Islet precursor cell (in vitro differentiated cells): ENCODE data around the gene LILRB1.
"Not testable (repeated sequence)": the region's sequence is repeated elsewhere in the genome, so short reads cannot be mapped to it uniquely, and the experiment has no call there.

Experiments
- DNase-seq: peaks from one replicate; pipeline ENCODE4 v3.0.0-alpha.2; 2018

Gene LILRB1

DNA sequence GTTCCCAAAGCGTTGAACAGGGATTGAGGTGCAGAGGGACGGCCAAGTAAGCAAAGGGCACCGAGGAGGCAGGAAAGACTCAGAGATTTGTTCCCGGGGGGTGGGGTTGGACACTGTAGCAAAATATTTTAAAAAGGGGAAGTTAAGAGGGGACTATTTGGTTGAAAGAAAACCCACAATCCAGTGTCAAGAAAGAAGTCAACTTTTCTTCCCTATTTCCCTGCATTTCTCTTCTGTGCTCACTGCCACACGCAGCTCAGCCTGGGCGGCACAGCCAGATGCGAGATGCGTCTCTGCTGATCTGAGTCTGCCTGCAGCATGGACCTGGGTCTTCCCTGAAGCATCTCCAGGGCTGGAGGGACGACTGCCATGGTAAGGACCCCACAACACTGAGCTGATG, at the start of gene LILRB1:
LILRB1 (plus strand) TSS at position 223 of the 400 bp plus-strand sequence. CDS start 590 bp downstream, outside the sequence.
- DNase-seq = not testable (repeated sequence)

DNA sequence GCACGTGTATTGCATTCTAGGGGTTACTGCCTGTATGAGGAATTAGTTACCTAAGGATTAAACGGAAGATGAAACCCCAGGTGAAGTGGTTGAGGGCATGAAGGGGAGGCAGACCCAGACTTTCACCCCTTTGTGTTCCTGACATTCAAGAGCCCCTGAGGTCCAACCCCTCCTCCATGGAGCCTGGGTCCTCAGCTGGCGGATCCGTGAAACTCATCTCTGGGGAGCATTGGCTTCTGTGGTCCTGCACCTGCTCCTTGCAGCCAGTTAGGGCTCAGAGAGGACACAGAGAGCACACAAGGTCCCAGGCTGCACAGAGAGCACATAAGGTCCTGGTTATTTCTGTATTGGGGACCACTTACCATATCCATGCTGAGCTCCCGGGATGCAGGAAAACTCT, 43.9 kb upstream of the LILRB1 start:
- DNase-seq = no peak

DNA sequence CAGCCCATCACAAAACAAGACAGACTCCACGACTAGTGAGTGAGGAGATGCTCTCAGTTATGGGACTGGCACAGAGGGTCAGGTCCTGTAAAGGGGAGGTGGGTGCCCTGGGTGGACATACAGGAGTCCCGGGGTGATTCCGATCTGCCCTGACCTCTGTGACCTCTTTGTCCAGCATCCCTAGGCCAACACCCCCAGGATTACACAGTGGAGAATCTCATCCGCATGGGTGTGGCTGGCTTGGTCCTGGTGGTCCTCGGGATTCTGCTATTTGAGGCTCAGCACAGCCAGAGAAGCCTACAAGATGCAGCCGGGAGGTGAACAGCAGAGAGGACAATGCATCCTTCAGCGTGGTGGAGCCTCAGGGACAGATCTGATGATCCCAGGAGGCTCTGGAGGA, 43.3 kb upstream of the LILRB1 start:
- no peak for DNase-seq

DNA sequence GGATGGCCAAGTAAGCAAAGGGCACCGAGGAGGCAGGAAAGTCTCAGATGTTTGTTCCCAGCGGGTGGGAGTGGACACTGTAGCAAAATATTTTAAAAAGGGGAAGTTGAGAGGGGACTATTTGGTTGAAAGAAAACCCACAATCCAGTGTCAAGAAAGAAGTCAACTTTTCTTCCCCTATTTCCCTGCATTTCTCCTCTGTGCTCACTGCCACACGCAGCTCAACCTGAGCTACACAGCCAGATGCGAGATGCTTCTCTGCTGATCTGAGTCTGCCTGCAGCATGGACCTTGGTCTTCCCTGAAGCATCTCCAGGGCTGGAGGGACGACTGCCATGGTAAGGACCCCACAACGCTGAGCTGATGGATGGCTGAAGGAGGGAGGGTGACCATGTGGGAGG, 36.8 kb upstream of the LILRB1 start, which contains the start of gene LILRA1:
LILRA1 (plus strand) TSS at position 188 of the 400 bp plus-strand sequence. CDS start 613 bp downstream, outside the sequence.
- DNase-seq = not testable (repeated sequence)

DNA sequence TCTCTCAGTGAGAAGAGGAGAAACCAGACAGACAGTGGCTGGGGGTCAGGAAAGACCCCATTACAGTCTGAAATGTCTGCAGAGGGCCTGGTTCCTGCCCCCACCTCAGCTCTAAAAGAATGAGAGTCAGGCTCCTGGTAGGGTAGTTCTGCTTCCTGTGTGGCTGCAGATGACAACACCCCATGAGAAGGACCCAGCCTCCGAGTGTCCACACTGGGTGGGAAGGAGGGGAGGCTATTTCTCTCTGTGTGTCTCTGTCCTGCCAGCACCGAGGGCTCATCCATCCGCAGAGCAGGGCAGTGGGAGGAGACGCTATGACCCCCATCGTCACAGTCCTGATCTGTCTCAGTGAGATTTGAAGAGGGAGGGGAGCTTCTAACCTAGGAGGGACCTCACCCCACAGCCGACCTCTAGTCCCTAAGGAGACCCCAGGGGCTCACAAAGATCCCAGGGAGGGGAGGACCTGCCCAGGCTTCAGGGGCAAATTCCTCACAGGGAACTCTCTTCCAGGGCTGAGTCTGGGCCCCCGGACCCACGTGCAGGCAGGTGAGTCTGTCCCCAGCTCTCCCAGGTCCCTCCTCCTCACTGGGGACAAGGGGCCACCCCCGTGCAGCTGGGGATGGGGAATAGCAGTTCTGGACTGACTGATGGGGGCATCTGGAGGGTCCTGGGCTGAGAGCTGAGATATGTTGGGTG, 36.2 kb upstream of the LILRB1 start:
- not testable (repeated sequence) for DNase-seq

DNA sequence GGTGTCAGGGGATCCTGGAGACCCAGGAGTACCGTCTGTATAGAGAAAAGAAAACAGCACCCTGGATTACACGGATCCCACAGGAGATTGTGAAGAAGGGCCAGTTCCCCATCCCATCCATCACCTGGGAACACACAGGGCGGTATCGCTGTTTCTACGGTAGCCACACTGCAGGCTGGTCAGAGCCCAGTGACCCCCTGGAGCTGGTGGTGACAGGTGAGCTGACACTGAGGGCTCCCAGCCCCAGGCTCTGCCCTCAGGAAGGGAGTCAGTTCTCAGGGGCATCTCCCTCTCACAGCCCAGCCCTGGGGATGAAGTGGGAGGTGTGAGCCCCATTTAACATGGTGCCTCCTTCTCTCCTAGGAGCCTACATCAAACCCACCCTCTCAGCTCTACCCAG, 35.5 kb upstream of the LILRB1 start:
- DNase-seq = no peak

DNA sequence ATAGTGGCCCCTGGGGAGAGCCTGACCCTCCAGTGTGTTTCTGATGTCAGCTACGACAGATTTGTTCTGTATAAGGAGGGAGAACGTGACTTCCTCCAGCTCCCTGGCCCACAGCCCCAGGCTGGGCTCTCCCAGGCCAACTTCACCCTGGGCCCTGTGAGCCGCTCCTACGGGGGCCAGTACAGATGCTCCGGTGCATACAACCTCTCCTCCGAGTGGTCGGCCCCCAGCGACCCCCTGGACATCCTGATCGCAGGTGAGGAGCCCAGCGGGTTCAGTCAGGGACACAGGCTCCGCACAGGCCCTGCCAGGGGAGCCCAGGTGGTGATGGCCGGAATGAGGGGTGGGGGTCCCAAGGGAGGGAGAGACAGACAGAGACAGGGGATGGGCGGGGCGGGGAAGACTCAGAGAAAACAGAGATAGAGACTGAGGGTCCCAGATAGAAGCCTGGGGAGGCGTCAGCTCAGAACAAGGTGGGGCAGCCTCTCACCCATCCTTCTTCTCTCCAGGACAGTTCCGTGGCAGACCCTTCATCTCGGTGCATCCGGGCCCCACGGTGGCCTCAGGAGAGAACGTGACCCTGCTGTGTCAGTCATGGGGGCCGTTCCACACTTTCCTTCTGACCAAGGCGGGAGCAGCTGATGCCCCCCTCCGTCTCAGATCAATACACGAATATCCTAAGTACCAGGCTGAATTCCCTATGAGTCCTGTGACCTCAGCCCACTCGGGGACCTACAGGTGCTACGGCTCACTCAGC, 34.4 kb upstream of the LILRB1 start:
- DNase-seq = not testable (repeated sequence)

DNA sequence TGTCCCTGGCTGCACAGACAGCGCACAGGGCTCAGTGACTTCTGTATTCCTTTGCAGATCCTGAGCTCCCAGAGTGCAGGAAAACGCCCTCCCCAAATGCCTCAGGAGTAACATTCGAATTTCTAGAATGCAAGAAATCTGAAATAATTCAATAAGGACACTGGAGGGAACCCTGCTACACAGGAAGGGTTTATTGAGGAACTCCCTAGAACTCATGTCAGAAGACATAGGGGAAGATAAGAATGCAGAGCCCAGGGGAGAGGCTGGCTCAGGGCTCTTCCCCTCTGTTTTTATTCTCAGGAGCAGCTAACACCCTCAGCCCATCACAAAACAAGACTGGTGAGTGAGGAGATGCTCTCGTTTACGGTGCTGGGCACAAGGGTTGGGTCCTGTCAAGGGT, 30.1 kb upstream of the LILRB1 start:
- no peak for DNase-seq

DNA sequence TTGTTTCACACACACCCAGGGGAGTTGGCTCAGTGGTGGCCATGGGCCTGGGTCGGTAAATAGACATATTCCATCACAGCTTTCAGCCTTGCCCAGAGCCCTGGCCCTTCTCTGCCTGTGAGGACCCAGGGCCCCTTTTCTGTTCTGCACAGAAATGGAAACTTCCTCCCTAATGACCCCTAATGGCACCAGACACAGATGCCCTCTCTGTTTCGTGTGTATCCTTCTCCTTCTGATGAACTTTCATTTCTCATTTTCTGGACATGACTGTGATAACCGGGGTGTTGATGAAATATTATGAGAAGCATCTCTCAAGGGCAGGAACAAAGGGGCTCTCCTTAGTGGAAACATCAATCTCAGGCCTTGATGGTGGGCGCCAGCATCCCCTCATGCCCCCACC, 24.1 kb upstream of the LILRB1 start:
- no peak for DNase-seq

DNA sequence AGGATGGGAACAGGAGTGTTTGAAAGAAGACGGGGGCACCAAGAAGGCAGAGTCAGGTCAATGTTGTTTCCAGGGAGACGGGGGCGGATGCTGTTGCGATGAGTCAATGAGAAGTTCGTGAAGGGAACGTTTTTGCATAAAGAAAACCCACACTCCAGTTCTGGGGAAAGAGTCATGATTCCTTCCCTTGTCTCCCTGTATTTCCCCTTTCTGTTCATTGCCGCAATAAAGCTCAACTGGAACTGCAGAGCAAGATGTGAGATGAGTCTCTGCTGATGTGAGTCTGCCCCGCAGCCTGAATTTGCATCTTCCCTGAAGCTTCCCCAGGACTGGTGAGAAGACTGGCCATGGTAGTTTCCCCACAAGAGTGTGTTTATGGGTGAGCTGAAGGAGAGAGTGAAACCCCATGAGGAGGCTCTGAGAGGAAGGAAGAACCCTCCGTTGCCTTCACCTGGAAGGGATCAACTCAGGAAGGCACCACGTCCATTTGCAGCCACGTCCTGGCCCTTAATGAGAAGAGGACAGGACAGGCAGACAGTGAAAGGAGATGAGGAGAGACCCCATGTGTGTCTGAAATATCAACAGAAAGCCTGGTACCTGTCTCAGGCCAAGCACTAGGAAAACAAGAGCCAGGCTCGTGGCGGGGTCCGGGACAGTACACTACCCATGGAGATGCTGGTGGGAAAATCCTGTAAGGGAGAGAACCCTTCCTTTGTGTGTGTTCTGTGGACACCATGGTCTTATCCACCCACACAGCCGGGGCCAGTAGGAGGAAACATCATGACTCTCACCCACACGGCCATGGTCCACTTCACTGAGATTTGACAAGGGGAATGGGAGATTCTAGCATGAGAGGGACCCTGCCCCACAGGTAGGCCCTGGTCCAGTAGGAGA, 23.1 kb upstream of the LILRB1 start:
- DNase-seq = no peak

DNA sequence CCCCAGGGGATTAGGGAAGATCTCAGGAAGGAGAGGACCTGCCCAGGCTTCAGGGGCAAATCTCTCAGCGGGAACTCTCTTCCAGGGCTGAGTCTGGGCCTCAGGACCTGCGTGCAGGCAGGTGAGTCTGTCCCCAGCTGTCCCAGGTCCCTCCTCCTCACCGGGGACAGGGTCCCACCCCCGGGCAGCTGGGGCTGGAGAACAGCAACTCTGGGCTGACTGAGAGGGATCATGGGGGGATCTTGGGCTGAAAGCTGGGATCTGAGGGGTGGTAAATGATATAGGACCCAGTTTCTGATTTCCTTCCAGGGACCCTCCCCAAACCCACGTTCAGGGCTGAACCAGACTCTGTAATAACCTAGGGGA, 22.5 kb upstream of the LILRB1 start:
- no peak for DNase-seq

DNA sequence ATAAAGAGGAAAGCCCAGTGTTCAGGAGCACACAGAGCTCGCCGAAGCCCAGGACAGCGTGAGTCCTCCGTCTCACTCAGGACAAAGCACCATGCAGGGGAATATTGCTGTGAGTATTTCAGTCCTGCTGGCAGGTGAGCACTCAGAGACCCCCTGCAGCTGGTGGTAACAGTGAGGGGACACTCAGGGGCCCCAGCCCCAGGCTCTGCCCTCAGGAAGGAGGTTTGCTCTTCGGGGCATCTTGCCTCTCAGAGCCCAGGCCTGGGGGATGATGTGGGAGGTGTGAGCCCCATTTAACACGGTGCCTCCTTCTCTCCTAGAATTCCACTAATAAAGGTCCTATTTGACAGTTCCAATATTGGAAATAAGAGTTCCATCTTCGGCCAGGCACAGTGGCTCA, 22.1 kb upstream of the LILRB1 start:
- no peak for DNase-seq

DNA sequence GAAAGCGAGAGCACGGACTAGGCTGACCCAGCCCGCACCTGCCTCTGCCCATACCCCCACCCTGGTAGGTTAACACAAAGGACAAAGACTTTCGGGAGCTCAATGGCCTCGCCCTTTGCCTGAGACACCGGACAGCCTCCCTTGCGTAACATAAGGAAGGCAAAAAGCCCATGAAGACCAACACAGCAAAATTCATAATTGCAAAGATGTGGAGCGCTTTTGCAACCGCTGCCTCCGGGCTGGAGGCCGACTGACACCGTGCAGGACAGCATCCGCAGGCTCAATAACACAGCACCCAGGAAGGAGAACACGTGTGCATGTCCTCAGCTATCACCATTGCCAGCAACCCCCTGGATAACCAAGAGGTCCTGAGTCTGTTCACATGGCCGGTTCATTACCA, 21.5 kb upstream of the LILRB1 start:
- DNase-seq = no peak

DNA sequence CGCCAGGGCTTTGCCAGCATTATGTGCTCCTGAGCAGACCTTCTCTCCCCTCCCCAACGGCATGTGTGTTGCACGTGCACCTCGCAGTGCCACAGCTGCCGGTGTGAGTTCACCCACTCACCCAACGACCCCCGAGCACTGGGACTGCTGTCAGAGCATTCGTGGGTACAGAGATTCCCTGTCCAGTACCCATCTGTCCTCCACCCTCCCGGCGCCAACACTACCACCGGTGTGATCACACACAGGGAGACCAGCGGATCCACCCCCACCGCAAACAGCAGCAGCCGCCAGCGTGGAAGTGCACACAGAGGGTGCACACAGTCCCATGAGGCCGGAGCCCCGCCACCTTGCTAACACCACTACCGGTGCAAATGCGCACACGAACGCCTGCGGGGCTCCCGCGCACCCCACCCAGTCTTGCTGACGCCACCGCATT, 20.9 kb upstream of the LILRB1 start:
- no peak for DNase-seq

DNA sequence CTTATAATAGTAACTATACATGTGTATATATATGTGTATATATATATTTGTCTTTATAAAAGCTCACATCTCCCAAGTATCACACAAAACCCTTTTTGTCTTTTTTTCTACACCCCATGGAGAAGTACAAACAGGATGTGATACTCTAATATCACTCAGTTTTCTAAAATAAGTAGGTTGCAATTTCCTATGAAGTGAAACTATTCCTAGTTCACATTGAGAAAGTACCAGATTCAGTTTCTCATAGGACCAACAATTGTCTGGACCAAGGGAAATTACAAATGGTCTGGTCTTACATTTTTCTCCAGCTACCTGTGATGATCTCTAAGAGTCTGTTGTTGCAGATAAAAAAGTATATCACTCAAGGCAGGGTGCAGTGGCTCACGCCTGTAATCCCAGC, 17.9 kb upstream of the LILRB1 start:
- DNase-seq = no peak

DNA sequence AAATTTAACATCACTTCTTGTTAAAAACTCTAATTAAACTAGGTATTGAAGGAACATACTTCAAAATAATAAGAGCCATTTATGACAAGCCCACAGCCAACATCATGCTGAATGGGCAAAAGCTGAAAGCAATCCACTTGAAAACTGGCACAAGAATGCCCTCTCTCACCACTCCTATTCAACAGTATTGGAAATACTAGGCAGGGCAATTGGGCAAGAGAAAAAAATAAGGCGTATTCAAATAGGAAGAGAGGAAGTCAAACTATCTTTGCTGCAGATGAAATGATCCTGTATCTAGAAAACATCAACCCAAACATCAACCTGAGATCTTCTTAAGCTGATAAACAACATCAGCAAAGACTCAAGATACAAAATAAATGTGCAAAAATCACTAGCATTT, 15.6 kb upstream of the LILRB1 start:
- DNase-seq = no peak

DNA sequence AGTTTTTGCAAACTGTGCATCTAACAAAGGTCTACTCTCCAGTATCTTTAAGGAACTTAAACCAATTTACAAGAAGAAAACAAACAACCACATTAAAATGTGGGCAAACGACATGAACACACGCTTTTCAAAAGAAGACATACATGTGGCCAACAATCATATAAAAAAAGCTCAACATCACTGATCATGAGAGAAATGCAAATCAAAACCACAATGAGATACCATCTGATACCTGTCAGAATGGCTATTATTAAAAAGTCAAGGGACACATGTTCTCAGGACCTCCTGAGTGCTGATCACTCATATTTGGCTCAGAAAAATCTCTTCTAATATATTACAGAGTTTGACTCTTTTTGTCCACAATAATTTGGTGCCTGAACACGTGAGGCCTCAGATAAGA, 14.2 kb upstream of the LILRB1 start:
- DNase-seq = no peak

DNA sequence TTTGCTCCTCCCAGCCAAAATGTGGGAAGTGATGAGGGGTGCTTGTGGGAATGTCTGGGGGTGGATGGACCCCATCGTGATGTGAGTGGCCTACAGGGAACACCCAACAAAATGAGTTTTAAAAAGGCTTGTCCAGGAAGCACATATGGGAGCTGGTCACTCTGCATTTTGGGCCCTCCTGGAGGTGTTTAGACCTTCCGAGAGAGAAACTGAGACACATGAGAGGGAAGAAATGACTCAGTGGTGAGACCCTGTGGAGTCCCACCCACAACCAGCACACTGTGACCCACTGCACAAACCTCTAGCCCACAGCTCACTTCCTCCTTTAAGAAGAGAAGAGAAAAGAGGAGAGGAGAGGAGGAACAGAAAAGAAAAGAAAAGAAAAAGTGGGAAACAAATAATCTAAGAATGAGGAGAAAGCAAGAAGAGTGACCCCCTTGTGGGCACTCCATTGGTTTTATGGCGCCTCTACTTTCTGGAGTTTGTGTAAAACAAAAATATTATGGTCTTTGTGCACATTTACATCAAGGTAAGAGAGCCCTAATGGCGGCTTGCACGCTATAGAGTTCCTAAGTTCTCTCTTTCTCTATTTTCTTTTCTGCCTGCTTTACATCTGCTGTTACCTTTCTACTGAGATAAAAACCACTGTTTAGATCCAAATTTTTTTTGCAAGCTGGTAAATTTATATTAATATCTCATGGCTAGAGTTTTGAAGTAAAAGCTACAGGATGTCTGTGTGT, 13.3 kb upstream of the LILRB1 start:
- no peak for DNase-seq

DNA sequence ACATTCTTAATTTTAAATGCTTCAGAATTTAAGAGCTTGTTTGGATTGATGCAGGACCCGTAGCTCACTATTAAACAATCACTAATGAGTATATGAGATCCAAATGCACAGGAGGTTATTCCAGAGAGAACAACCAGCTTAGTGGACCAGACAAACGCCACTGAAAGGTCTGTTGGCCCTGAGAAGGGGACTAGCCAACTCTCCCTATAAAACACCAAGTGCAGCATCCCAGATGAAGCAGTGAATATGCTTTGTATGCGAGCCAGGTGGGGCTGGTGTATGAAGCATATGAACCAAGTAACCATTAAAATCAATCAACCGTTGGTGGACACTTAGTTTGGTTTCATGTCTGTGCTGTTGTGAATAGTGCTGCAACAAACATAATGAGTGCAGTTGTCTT, 9.8 kb upstream of the LILRB1 start:
- no peak for DNase-seq

DNA sequence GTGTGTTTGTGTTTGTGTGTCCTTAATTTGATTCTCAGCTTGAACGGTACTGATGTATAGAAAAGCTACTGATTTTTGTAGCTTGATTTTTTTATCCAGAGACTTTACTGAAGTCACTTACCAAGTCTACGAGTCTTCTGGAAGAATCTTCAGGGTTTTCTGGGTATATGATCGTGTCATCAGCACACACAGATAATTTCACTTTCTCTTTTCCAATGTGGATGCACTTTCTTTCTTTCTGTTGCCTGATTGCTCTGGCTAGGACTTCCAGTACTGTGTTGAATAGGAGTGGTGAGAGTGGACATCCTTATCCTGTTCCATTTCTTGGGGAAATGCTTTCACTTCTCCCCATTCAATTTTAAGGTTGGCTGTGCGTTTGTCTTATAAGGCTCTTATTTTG, 7.9 kb upstream of the LILRB1 start:
- DNase-seq = no peak

DNA sequence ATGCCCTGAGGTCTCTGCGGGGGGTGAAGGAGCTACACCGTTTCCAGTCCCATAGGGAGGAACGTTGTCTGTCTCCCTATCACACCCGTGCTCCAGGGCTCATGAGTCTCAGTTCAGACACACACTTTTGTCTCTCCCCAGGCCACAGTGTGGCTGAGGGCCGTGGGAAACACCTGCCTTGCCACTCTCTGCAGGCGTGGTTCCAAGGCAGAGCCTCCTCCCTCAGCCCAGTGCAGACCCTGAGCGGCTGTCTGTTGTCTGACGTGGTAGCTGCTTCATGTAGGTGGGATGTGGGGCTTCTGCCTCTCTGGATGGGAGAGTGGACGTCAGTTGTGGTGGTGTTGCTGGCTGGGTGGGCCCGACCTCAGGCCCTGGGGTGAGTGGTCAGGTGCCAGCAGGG, 6.0 kb upstream of the LILRB1 start:
- DNase-seq = not testable (repeated sequence)

DNA sequence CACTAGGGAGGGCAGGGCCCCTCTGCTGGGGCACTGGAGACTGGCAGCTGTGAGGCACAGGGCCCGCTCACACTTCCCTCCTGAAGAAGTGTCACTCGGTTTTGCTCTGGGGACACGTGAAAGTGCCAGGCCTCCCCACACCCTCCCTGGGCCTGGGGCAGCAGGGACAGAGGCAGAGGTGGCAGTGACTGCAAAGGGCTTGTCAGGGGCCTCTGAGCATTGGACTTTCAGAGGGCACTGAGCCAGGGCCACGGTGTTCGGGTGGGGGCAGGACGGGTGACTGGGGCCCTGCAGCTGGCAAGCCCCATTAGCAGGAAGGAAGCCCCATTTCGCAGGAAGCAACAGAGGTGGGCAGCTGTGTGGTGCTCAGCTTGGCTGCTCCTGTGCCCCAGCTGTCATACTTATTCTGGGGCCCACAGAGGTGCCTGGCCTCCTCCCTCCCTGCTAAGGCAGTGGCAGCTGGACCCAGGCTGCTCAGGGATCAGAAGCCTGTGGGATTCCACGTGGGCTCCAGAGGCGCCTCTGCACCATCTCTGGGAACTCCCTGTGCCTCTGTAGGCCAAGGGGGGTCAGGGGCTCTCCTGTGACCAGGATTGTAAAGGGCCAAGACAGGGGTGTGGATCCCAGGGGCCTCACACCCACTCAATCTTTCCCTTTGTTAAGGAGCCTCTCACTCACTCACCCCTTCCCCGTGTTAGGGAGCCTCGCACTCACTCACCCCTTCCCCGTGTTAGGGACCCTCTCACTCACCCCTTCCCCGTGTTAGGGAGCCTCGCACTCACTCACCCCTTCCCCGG, 5.2 kb upstream of the LILRB1 start:
- not testable (repeated sequence) for DNase-seq
